HL-60 (cell line): ENCODE measurements around the gene C16orf74.

Source experiments
- CTCF ChIP-seq: IDR thresholded peaks from one replicate; pipeline ENCODE4 v1.5.1; 2011; ENCODE audit warnings: low read length, control low read depth, inconsistent platforms; ENCODE audit not compliant: insufficient read depth
- POLR2AphosphoS5 ChIP-seq: IDR thresholded peaks from 2 replicates; pipeline ENCODE4 v1.6.1; 2012; ENCODE audit warnings: low read depth
- TF ChIP-seq, protein P1 (sequence below): IDR thresholded peaks from 2 replicates; pipeline ENCODE4 v1.6.1; 2012; ENCODE audit warnings: low read depth; ENCODE audit not compliant: insufficient replicate concordance

GRCh38 chr16:85728879-85729278 is 22.0 kb downstream of the C16orf74 start:
- TF ChIP-seq CTCF = no peak
- no peak for TF ChIP-seq POLR2AphosphoS5
- TF ChIP-seq, protein P1, sequence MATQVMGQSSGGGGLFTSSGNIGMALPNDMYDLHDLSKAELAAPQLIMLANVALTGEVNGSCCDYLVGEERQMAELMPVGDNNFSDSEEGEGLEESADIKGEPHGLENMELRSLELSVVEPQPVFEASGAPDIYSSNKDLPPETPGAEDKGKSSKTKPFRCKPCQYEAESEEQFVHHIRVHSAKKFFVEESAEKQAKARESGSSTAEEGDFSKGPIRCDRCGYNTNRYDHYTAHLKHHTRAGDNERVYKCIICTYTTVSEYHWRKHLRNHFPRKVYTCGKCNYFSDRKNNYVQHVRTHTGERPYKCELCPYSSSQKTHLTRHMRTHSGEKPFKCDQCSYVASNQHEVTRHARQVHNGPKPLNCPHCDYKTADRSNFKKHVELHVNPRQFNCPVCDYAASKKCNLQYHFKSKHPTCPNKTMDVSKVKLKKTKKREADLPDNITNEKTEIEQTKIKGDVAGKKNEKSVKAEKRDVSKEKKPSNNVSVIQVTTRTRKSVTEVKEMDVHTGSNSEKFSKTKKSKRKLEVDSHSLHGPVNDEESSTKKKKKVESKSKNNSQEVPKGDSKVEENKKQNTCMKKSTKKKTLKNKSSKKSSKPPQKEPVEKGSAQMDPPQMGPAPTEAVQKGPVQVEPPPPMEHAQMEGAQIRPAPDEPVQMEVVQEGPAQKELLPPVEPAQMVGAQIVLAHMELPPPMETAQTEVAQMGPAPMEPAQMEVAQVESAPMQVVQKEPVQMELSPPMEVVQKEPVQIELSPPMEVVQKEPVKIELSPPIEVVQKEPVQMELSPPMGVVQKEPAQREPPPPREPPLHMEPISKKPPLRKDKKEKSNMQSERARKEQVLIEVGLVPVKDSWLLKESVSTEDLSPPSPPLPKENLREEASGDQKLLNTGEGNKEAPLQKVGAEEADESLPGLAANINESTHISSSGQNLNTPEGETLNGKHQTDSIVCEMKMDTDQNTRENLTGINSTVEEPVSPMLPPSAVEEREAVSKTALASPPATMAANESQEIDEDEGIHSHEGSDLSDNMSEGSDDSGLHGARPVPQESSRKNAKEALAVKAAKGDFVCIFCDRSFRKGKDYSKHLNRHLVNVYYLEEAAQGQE = no peak
